Measurements from ENCODE around the gene RDH13. TPM values are rescaled to one million over a fixed set of nuclear protein-coding genes. Genes with fewer than 3 reads are reported as not detected.
A peak's percentile ranks its signal among the peaks of the same experiment; 100 is the strongest.

The RDH13 gene
- total RNA-seq, 1 experiment from 2014 or later = 80.4 TPM

DNA sequence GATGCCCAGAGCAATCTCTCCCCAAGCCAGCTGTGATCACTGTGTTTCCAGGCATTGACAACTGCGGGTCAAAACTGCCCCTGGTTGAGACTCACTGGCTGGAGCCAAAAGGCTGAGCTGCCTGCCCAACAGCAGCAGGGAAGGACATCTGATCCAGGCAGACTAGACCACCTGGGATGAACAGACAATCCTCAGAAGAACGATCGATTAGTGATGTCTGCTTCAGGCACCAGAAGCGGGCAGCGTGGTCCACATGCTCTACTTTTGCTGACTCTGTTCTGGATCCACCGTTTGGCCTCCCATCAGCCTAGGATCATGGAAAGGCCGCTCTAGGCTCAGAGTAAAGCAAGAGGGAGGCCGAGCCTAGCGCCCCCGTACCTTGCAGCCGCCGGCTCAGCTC is 15.0 kb downstream of the RDH13 start:
- no peaks in the 10 kb centered on the region for H3K27me3 ChIP-seq (ENCODE audit: low read length)
- no peak overlapping the region for H3K9ac ChIP-seq (ENCODE audit: low read length)
- no peak overlapping the region for H2AFZ ChIP-seq (ENCODE audit: low read length)
- TSS peak; percentile 4 for BruUV-seq (replicated peaks)
- ChIA-PET CTCF (no interaction called here), POLR2A (ENCODE audit: unreplicated experiment) (no interaction called here)
- no peak overlapping the region for H3K27ac ChIP-seq (ENCODE audit: low read length)
- no peaks in the 10 kb centered on the region for H4K20me1 ChIP-seq (ENCODE audit: low read length)
- H3K4me3 ChIP-seq (ENCODE audit: low read length) = no peak overlapping the region
- ATAC-seq (no peak), DNase-seq (no peak)
- intact Hi-C loops (cut with micrococcal nuclease) = no loop called here
- H3K4me1 ChIP-seq (ENCODE audit: insufficient read depth, low read length) = no peaks in the 10 kb centered on the region
- TF ChIP-seq EZH2phosphoT487 (IDR thresholded peaks at IDR 0.05; ENCODE audit: borderline replicate concordance, low read length) = no peak
- peaks cover 7% of the 10 kb centered on the region; the same call in 1 of the 2 replicates for H3K79me2 ChIP-seq (ENCODE audit: low read length)
- H3K36me3 ChIP-seq (ENCODE audit: low read depth, low read length) = peaks cover 51% of the 10 kb centered on the region
- H3K9me2 ChIP-seq (replicated peaks; ENCODE audit: low read length) = no peaks in the 10 kb centered on the region
- no peaks in the 10 kb centered on the region for H3F3A ChIP-seq (ENCODE audit: low read length, unreplicated experiment)
- H3K4me2 ChIP-seq (ENCODE audit: low read length) = no peak overlapping the region
- no peaks in the 10 kb centered on the region for H3K9me3 ChIP-seq (ENCODE audit: low read length)

DNA sequence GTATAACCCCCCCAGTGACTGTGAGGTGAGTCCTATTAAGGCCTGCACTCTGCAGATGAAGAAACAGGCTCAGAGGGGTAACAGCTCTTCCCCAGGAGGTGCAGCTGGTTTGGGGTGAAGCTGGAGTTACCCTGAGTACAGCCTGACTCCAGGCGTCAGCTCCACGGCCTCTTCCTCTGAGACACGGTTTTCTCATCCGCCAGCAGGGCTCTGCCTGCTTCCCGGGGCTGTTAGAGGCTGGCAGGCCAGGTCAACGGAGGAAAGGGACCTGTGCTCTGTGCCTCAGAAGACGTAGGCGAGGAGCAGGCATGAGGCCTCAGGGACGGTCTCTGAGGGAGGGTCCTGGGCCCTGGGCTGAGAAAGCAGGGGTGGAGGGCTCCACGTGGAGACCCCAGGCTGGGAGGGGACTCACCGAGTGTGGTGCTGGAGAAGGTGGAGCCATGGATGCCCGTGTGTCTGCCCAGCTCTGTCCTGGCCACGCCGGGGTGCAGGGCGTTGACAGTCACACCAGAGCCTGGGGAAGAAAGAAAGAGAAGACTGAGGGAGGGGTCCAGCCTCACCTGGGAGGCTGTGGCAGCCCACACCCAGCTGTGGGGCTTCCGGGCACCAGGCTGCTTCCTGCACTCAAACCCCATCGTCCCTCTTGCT is 15.8 kb downstream of the RDH13 start:
- no peak for TF ChIP-seq EZH2phosphoT487 (IDR thresholded peaks at IDR 0.05; ENCODE audit: borderline replicate concordance, low read length)
- no peak for TF ChIP-seq EZH2 (IDR thresholded peaks at IDR 0.05; ENCODE audit: low read length, unreplicated experiment)
- TF ChIP-seq CTCF (conservative IDR thresholded peaks at IDR 0.05; ENCODE audit: low read depth, low read length) = no peak
- no peaks in the 10 kb centered on the region for H3K9me3 ChIP-seq (ENCODE audit: low read length)
- ChIA-PET POLR2A (ENCODE audit: unreplicated experiment) (no interaction called here), CTCF (no interaction called here)
- H2AFZ ChIP-seq (ENCODE audit: low read length) = no peak overlapping the region
- H4K20me1 ChIP-seq (ENCODE audit: low read length) = no peaks in the 10 kb centered on the region
- no peaks in the 10 kb centered on the region for H3K9me2 ChIP-seq (replicated peaks; ENCODE audit: low read length)
- no peaks in the 10 kb centered on the region for H3F3A ChIP-seq (ENCODE audit: low read length, unreplicated experiment)
- H3K4me2 ChIP-seq (ENCODE audit: low read length) = no peak overlapping the region
- intact Hi-C loops (cut with micrococcal nuclease) = no loop called here
- no peak overlapping the region for H3K4me3 ChIP-seq (ENCODE audit: low read length)
- no peak overlapping the region for H3K27ac ChIP-seq (ENCODE audit: low read length)
- no peaks in the 10 kb centered on the region for H3K27me3 ChIP-seq (ENCODE audit: low read length)
- H3K9ac ChIP-seq (ENCODE audit: low read length) = no peak overlapping the region
- no TSS peak for BruUV-seq (replicated peaks)
- ATAC-seq (no peak), DNase-seq (no peak)
- peaks cover 7% of the 10 kb centered on the region; the same call in 1 of the 2 replicates for H3K79me2 ChIP-seq (ENCODE audit: low read length)
- H3K4me1 ChIP-seq (ENCODE audit: insufficient read depth, low read length) = no peaks in the 10 kb centered on the region
- H3K36me3 ChIP-seq (ENCODE audit: low read depth, low read length) = peaks cover 55% of the 10 kb centered on the region

- BruUV-seq (replicated peaks) = no TSS peak
- no peaks in the 10 kb centered on the region for H3K4me1 ChIP-seq (ENCODE audit: insufficient read depth, low read length)
- intact Hi-C loops (cut with micrococcal nuclease) = no loop called here
- no peak overlapping the region for H3K9ac ChIP-seq (ENCODE audit: low read length)
- no peaks in the 10 kb centered on the region for H3F3A ChIP-seq (ENCODE audit: low read length, unreplicated experiment)
- no peaks in the 10 kb centered on the region for H3K79me2 ChIP-seq (ENCODE audit: low read length)
- H3K9me3 ChIP-seq (ENCODE audit: low read length) = no peaks in the 10 kb centered on the region
- H4K20me1 ChIP-seq (ENCODE audit: low read length) = no peaks in the 10 kb centered on the region
- H3K4me3 ChIP-seq (ENCODE audit: low read length) = no peak overlapping the region
- H3K9me2 ChIP-seq (replicated peaks; ENCODE audit: low read length) = no peaks in the 10 kb centered on the region
- no peak for DNase-seq
- CTCF ChIA-PET = interaction anchor here (0.6 kb wide), 1 partner anchor 20 kb away, joined by 10 read pairs; no protein-coding TSS in a partner anchor
- no peak overlapping the region for H3K4me2 ChIP-seq (ENCODE audit: low read length)
- ATAC-seq = no peak
- TF ChIP-seq EZH2phosphoT487 (IDR thresholded peaks at IDR 0.05; ENCODE audit: borderline replicate concordance, low read length) (no peak), EZH2 (IDR thresholded peaks at IDR 0.05; ENCODE audit: low read length, unreplicated experiment) (no peak)
- H3K27me3 ChIP-seq (ENCODE audit: low read length) = no peaks in the 10 kb centered on the region
- POLR2A ChIA-PET (ENCODE audit: unreplicated experiment) = no interaction called here
- peaks cover 52% of the 10 kb centered on the region for H3K36me3 ChIP-seq (ENCODE audit: low read depth, low read length)
- H2AFZ ChIP-seq (ENCODE audit: low read length) = no peak overlapping the region
- no peak overlapping the region for H3K27ac ChIP-seq (ENCODE audit: low read length)
Measured at GRCh38 chr19:55044771-55045716, 17.9 kb downstream of the RDH13 start.

Measured in PC-3 (cell line).